Subcutaneous adipose tissue (tissue), 4 donors: Measurements from ENCODE around the gene APOBEC4. TPM values are rescaled to one million over a fixed set of nuclear protein-coding genes. Genes with fewer than 3 reads are reported as not detected.

ENCODE experiments used
- total RNA-seq, 4 donors: library from RNA; depleted of rRNA; stranded (reverse); fragments of >200 nt; gene quantifications; one replicate each; pipeline ENCODE4 v1.1.0, GENCODE V29; 2016
- TF ChIP-seq, protein P1 (sequence below): fragments of 450-650 bp; IDR thresholded peaks from one replicate; pipeline ENCODE4 v1.5.1; 2016; ENCODE audit warnings: low read depth, mild to moderate bottlenecking, control low read depth, antibody characterized with exemption, moderate library complexity

Gene APOBEC4
- total RNA-seq, 4 donors from 2014 or later: not detected

DNA sequence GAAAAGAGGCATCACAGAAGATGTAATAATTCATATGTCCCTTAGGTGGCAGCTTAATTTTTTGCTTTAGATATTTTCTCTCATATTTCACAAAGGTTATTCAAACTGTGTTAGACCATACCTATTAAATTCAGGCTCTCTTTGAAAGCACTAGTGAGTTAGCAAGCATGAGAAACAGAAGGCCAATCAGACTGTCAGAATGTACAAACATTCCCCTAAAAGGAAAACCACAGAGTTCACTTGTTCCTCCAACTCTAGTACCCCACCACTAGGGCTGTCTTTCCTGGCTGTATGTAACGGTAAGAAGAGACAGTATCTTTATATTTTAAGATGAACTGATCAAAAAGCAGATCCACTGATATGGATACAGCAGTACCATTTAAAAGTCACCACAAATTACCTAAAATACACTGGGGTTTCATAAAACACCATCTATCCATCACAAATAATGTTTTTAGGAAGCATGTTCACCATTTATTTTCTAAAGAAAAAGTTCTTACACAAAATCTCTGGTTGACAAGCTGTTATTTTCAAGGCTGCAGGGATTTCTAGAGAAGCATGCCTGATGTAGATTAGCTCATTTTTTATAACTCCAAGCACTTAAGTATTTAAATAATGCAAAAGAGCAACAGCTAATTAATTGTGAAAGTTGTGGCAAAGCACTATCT, 19.3 kb downstream of the APOBEC4 start:
- TF ChIP-seq, protein P1, sequence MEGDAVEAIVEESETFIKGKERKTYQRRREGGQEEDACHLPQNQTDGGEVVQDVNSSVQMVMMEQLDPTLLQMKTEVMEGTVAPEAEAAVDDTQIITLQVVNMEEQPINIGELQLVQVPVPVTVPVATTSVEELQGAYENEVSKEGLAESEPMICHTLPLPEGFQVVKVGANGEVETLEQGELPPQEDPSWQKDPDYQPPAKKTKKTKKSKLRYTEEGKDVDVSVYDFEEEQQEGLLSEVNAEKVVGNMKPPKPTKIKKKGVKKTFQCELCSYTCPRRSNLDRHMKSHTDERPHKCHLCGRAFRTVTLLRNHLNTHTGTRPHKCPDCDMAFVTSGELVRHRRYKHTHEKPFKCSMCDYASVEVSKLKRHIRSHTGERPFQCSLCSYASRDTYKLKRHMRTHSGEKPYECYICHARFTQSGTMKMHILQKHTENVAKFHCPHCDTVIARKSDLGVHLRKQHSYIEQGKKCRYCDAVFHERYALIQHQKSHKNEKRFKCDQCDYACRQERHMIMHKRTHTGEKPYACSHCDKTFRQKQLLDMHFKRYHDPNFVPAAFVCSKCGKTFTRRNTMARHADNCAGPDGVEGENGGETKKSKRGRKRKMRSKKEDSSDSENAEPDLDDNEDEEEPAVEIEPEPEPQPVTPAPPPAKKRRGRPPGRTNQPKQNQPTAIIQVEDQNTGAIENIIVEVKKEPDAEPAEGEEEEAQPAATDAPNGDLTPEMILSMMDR: no peak

DNA sequence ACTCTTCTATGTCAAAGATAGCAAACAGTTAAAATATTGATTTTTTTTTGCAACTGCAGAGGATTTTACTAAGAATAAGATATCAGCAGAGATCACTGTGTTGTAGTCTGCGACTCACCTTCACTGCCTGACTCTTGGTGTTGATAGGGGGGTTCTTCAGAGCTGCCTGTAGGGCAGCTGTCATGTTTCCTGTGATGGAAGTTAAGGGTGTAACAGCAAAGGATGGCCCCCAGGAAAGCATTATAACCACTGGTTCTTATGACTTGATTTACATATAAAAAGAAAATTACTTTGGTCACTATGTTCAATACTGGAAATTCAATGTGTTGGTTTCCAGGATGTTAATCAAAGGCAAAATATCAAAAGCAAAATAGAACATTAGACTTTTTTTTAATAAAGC, 20.2 kb downstream of the APOBEC4 start:
- TF ChIP-seq, protein P1: no peak

DNA sequence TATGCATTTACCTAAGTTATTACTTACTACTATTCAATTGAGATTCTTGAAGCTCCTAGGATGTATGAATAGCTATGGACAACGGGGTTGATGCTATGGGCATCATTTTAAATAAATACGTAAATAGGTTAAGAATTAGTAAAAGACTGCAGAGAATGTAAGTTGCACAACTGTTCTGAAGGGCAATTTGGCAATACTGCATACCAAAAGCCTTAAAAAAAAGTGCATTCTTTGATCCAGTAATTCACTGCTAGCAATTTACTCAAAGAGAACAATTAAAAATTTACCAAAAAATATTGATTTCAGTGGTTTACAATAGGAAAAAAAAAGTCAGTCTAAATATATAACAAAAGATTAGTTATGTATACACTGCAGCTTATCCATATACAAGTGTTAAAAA, 21.0 kb downstream of the APOBEC4 start:
- TF ChIP-seq, protein P1: no peak

DNA sequence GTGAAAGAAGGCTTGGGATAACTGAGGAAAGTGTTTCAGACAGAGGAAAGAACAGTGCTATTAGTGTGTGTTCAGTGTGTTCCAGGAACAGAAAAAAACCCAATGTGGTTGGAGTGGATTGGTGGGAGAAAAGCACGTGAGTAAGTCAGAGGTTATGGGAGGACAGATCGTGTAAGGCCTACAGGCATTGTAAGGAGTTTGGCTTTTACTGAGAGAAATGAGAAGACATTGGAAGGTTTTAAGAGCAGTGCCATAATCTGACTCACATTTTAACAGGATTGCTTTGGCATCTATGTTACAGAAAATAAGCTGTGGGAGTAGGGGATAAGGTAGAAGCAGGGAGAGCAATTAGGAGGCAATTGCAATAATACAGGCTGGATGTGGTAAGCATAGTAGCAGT, 22.4 kb downstream of the APOBEC4 start:
- TF ChIP-seq, protein P1: no peak

DNA sequence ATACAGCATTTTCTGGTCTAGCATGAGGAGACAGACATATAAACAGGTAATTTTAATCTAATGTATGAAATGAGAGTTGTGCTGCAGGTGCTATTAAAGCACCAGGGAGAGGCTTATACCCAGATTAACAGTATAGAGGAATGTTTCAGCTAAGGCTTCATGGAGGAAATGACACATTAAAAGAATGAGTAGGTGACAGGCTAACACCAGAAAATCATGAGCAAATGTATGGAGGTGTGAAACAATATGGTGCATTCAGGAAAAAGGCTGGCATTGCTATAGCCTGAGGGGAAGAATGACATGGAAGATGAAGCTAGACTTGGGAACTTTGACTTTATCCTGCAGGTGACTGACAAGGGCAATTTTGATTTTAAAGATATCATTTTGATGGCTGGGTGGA, 24.6 kb downstream of the APOBEC4 start:
- TF ChIP-seq, protein P1: no peak

DNA sequence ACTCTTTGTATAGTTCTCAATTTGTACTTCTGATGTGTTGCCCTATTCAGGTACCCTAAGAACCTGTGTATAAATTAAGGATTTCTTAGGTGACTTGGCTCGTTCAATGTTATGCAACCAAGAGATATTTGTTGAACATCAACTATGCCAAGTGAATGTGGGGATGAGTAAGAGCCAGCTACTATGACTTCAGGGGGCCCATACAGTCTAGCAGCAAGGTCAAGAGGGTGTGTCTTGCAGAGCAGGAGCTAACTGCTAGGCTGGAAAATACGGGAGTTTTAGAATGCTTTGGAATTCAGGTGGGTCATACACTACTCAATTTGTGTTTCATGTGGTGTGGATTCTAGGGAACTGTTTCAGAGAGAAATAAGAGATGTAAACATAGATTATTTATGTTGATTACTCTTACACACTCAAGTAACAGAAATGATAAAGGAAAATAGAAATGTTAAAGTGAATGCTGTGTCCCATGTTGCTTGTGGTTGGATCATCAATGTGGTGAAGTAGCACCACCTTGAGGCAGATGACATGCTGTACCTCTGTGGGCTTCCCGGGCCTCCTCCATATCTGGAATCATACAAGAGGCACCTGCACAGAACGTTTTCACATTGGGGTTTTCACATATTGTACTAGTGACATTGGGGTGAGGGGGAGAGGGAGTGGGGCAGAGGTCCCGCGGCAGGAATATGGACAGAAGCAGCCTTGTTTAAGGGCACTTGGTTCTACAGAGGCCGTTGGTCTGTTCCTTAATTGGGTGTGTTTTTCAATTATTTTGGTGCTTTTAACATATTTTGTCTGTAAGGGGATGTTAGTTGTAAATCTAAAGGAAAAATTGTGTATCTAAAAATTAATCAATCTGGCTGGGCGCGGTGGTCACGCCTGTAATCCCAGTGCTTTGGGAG, 30.0 kb downstream of the APOBEC4 start:
- TF ChIP-seq, protein P1: no peak

DNA sequence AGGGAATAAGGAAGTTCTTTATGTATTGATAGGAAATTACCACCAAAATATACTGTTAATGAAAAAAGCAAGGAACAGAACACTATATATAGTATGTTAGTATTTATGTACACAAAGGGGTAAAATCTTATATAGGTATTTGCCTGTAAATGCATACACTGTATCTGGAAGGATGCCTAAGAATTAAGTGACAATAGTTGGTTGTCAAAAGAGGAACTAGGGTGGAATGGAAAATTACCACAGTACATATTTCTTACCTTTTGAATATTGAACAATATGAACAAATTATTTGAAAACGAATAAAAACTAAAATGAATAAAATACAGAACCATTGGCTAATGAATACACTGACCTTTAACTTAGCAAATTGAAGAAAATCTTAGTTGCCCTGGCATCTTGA, 31.1 kb downstream of the APOBEC4 start:
- TF ChIP-seq, protein P1: no peak
